ENCODE results near the gene IFFO2. TPM values are rescaled to one million over a fixed set of nuclear protein-coding genes. Genes with fewer than 3 reads are reported as not detected.

Gene IFFO2
- total RNA-seq, 2 experiments from 2014 or later: 19.9 to 22.7 TPM

GRCh38 chr1:18989176-18989799 is 32.8 kb upstream of the IFFO2 start:
- ChIA-PET CTCF (no interaction called here), POLR2A (interaction anchor here (1.5 kb wide), 1 partner anchor 63 kb away, joined by 4 read pairs; no protein-coding TSS in a partner anchor)
- Mint-ChIP-seq H3K27me3 (peaks cover 32% of the 10 kb centered on the region), H3K36me3 (ENCODE audit: low read depth) (no peaks in the 10 kb centered on the region), H3K9me3 (no peaks in the 10 kb centered on the region), H3K4me3 (no peak overlapping the region), H3K27ac (no peak overlapping the region), H3K4me1 (no peaks in the 10 kb centered on the region)
- DNase-seq: no peak

GRCh38 chr1:18981242-18981641 is 24.8 kb upstream of the IFFO2 start:
- H3K4me3 Mint-ChIP-seq: no peak overlapping the region
- no peak for DNase-seq
- H3K27ac Mint-ChIP-seq: no peak overlapping the region
- peaks cover 16% of the 10 kb centered on the region for H3K36me3 Mint-ChIP-seq (ENCODE audit: low read depth)
- POLR2A ChIA-PET: no interaction called here
- H3K4me1 Mint-ChIP-seq: no peaks in the 10 kb centered on the region
- H3K9me3 Mint-ChIP-seq: peaks cover 22% of the 10 kb centered on the region
- peaks cover 59% of the 10 kb centered on the region for H3K27me3 Mint-ChIP-seq
- CTCF ChIA-PET: no interaction called here

GRCh38 chr1:18978706-18979105 is 22.2 kb upstream of the IFFO2 start:
- peaks cover 43% of the 10 kb centered on the region for H3K27me3 Mint-ChIP-seq
- no peak overlapping the region for H3K27ac Mint-ChIP-seq
- no peak overlapping the region for H3K4me3 Mint-ChIP-seq
- H3K9me3 Mint-ChIP-seq: peaks cover 22% of the 10 kb centered on the region
- no peaks in the 10 kb centered on the region for H3K4me1 Mint-ChIP-seq
- DNase-seq: no peak
- ChIA-PET CTCF (no interaction called here), POLR2A (no interaction called here)
- peaks cover 16% of the 10 kb centered on the region for H3K36me3 Mint-ChIP-seq (ENCODE audit: low read depth)

DNA sequence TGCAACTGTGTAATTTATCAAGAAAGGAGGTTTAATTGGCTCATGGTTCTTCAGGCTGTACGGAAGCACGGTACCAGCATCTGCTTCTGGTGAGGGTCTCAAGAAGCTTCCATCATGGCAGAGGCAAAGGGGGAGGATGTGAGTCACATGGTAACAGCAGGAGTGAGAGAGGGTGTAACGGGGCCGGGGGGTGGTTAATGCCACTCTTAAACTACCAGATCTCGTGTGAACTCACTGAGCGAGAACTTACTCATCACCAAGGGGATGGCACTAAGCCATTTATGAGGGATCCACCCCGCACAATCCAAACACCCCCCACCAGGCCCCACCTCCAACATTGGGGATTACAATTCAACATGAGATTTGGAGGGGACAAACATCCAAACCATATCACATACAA is 21.0 kb upstream of the IFFO2 start:
- Mint-ChIP-seq H3K9me3 (peaks cover 22% of the 10 kb centered on the region), H3K4me1 (no peaks in the 10 kb centered on the region), H3K4me3 (no peak overlapping the region), H3K27ac (no peak overlapping the region), H3K36me3 (ENCODE audit: low read depth) (peaks cover 16% of the 10 kb centered on the region), H3K27me3 (peaks cover 39% of the 10 kb centered on the region)
- no peak for DNase-seq
- POLR2A ChIA-PET: no interaction called here
- CTCF ChIA-PET: no interaction called here

- Mint-ChIP-seq H3K36me3 (ENCODE audit: low read depth) (peaks cover 12% of the 10 kb centered on the region), H3K27ac (no peak overlapping the region), H3K4me3 (no peak overlapping the region), H3K9me3 (peaks cover 18% of the 10 kb centered on the region), H3K4me1 (no peaks in the 10 kb centered on the region), H3K27me3 (peaks cover 28% of the 10 kb centered on the region)
- ChIA-PET POLR2A (no interaction called here), CTCF (interaction anchor here (2.4 kb wide), 1 partner anchor 63 kb away, joined by 6 read pairs; no protein-coding TSS in a partner anchor)
- no peak for DNase-seq
Measured at GRCh38 chr1:18976096-18976495, 19.6 kb upstream of the IFFO2 start.

DNA sequence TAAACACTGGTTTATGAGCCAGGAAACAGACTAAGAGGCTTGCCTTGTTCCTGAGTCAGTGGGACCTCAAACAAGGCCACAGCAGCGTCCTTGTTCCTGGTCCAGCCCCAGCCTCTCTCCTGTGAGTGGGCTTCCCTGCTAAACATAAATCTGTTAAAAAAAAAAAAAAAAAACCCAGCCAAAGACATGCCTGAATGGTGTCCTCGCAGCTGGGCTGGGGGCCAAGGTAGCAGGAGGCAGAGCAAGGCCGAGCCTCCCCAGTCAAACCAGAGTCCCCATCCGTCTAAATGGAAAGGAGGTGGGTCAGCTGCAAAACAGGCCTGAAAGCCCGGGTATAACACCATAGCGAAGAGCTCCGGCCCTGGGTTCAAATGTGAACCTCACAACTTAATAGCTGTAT is 18.1 kb upstream of the IFFO2 start:
- CTCF ChIA-PET: interaction anchor here (0.6 to 2.4 kb wide), 3 partner anchors 12 to 61 kb away, joined by 3 to 6 read pairs (median 4); no protein-coding TSS in a partner anchor
- POLR2A ChIA-PET: interaction anchor here (1.0 kb wide), 1 partner anchor 99 kb away, joined by 4 read pairs; no protein-coding TSS in a partner anchor
- Mint-ChIP-seq H3K27me3 (peaks cover 17% of the 10 kb centered on the region), H3K27ac (no peak overlapping the region), H3K4me1 (no peaks in the 10 kb centered on the region), H3K9me3 (peaks cover 6% of the 10 kb centered on the region), H3K4me3 (no peak overlapping the region), H3K36me3 (ENCODE audit: low read depth) (peaks cover 4% of the 10 kb centered on the region)
- DNase-seq: no peak

DNA sequence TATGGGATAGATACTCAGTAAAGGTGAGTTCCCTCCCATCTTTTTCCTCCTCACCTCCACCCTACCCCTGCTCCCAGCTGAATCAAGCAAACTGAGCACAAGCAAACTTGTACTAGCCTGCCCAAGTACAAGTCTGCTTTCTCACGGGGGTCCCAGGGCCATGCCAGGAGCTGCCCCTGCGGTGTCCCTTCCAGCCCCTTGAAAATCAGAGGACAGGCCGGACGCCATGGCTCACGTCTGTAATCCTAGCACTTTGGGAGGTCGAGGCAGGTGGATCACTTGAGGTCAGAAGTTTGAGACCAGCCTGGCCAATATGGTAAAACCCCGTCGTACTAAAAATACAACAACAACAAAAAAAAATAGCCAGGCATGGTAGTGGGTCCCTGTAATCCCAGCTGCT is 17.5 kb upstream of the IFFO2 start:
- H3K36me3 Mint-ChIP-seq (ENCODE audit: low read depth): peaks cover under 1% of the 10 kb centered on the region
- CTCF ChIA-PET: interaction anchor here (2.3 to 2.4 kb wide), 2 partner anchors 65 to 69 kb away, joined by 8 to 10 read pairs; no protein-coding TSS in a partner anchor
- POLR2A ChIA-PET: no interaction called here
- no peaks in the 10 kb centered on the region for H3K4me1 Mint-ChIP-seq
- H3K27ac Mint-ChIP-seq: no peak overlapping the region
- H3K27me3 Mint-ChIP-seq: peaks cover 14% of the 10 kb centered on the region
- no peak for DNase-seq
- H3K4me3 Mint-ChIP-seq: no peak overlapping the region
- peaks cover 3% of the 10 kb centered on the region for H3K9me3 Mint-ChIP-seq

- Mint-ChIP-seq H3K36me3 (ENCODE audit: low read depth) (no peaks in the 10 kb centered on the region), H3K27ac (no peak overlapping the region), H3K9me3 (no peaks in the 10 kb centered on the region), H3K27me3 (peaks cover 13% of the 10 kb centered on the region), H3K4me1 (no peaks in the 10 kb centered on the region), H3K4me3 (no peak overlapping the region)
- POLR2A ChIA-PET: interaction anchor here (1.3 kb wide), 1 partner anchor 46 kb away, joined by 7 read pairs; no protein-coding TSS in a partner anchor
- CTCF ChIA-PET: interaction anchor here (0.9 to 2.4 kb wide), 7 partner anchors 10 to 68 kb away, joined by 3 to 12 read pairs (median 8); no protein-coding TSS in a partner anchor
- DNase-seq: no peak
Measured at GRCh38 chr1:18973446-18973955, 17.0 kb upstream of the IFFO2 start.

DNA sequence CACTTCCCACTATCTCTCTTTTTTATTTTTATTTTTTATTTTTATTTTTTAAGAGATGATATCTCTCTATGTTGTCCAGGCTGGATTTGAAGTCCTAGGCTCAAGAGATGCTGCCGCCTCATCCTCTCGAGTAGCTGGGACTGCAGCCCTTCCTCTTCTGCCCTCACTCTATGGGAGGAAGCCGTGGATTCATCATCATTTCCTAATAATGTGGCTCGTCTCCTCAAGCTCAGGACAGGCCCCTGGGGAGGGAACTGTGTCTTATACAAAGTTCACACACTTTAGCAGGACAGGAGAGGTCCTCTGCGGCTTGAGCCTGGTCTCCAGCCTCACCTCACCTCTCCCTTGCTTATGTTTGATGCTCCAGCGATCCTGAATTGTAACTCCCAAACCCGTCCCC is 16.5 kb upstream of the IFFO2 start:
- Mint-ChIP-seq H3K4me3 (no peak overlapping the region), H3K4me1 (no peaks in the 10 kb centered on the region), H3K9me3 (no peaks in the 10 kb centered on the region), H3K27ac (no peak overlapping the region), H3K36me3 (ENCODE audit: low read depth) (no peaks in the 10 kb centered on the region), H3K27me3 (peaks cover 16% of the 10 kb centered on the region)
- ChIA-PET POLR2A (interaction anchor here (0.9 to 1.3 kb wide), 2 partner anchors 38 to 46 kb away, joined by 3 to 7 read pairs; no protein-coding TSS in a partner anchor), CTCF (interaction anchor here (0.9 to 2.4 kb wide), 11 partner anchors 9 to 98 kb away, joined by 3 to 12 read pairs (median 6); partner anchors contain the start of gene ALDH4A1)
- no peak for DNase-seq

DNA sequence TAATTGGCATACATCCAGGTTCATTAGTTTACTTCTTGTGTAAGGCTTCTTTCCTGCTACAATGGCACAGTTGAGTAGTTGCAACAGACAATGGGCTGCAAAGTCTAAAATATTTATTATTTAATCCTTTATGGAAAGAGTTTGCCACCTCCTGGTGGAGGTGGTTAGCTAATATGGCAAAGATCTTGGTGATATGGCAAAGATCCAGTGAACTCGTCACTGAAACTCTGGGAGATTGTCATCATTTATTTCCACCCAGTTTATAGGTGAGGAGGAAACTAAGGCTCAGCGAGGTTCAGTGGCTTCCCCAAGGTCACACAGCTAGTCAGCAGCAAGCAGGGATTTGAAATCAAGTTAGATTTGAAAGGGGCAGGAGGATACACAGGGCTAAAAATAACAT is 16.1 kb upstream of the IFFO2 start:
- no peak overlapping the region for H3K27ac Mint-ChIP-seq
- CTCF ChIA-PET: interaction anchor here (0.7 to 2.4 kb wide), 12 partner anchors 9 to 97 kb away, joined by 3 to 12 read pairs (median 6); partner anchors contain the start of gene ALDH4A1
- H3K4me1 Mint-ChIP-seq: no peaks in the 10 kb centered on the region
- POLR2A ChIA-PET: interaction anchor here (0.6 to 1.3 kb wide), 3 partner anchors 39 to 64 kb away, joined by 3 to 7 read pairs (median 4); no protein-coding TSS in a partner anchor
- H3K4me3 Mint-ChIP-seq: no peak overlapping the region
- peaks cover 16% of the 10 kb centered on the region for H3K27me3 Mint-ChIP-seq
- no peaks in the 10 kb centered on the region for H3K36me3 Mint-ChIP-seq (ENCODE audit: low read depth)
- no peak for DNase-seq
- H3K9me3 Mint-ChIP-seq: no peaks in the 10 kb centered on the region

GRCh38 chr1:18970762-18971161 is 14.3 kb upstream of the IFFO2 start:
- no peak for DNase-seq
- Mint-ChIP-seq H3K9me3 (no peaks in the 10 kb centered on the region), H3K27ac (no peak overlapping the region), H3K36me3 (ENCODE audit: low read depth) (no peaks in the 10 kb centered on the region), H3K4me1 (peaks cover 2% of the 10 kb centered on the region), H3K4me3 (no peak overlapping the region), H3K27me3 (peaks cover 21% of the 10 kb centered on the region)
- POLR2A ChIA-PET: interaction anchor here (1.7 kb wide), 1 partner anchor 45 kb away, joined by 6 read pairs; no protein-coding TSS in a partner anchor
- CTCF ChIA-PET: interaction anchor here (0.9 kb wide), 1 partner anchor 50 kb away, joined by 3 read pairs; no protein-coding TSS in a partner anchor

GRCh38 chr1:18970358-18970757 is 13.9 kb upstream of the IFFO2 start:
- Mint-ChIP-seq H3K27me3 (peaks cover 22% of the 10 kb centered on the region), H3K4me3 (no peak overlapping the region), H3K27ac (no peak overlapping the region), H3K9me3 (no peaks in the 10 kb centered on the region), H3K4me1 (peaks cover 4% of the 10 kb centered on the region), H3K36me3 (ENCODE audit: low read depth) (no peaks in the 10 kb centered on the region)
- DNase-seq: no peak
- POLR2A ChIA-PET: interaction anchor here (1.7 kb wide), 1 partner anchor 45 kb away, joined by 6 read pairs; no protein-coding TSS in a partner anchor
- CTCF ChIA-PET: interaction anchor here (0.9 to 1.4 kb wide), 2 partner anchors 49 to 63 kb away, joined by 3 to 6 read pairs; no protein-coding TSS in a partner anchor

GRCh38 chr1:18967066-18967690 is 10.7 kb upstream of the IFFO2 start:
- H3K9me3 Mint-ChIP-seq: no peaks in the 10 kb centered on the region
- no peak overlapping the region for H3K4me3 Mint-ChIP-seq
- no peaks in the 10 kb centered on the region for H3K36me3 Mint-ChIP-seq (ENCODE audit: low read depth)
- no peak overlapping the region for H3K27ac Mint-ChIP-seq
- H3K4me1 Mint-ChIP-seq: peaks cover 6% of the 10 kb centered on the region
- ChIA-PET CTCF (interaction anchor here (1.1 kb wide), 1 partner anchor 54 kb away, joined by 6 read pairs; no protein-coding TSS in a partner anchor), POLR2A (interaction anchor here (1.3 to 1.7 kb wide), 2 partner anchors 9 to 11 kb away, joined by 4 read pairs; no protein-coding TSS in a partner anchor)
- no peak for DNase-seq
- peaks cover 34% of the 10 kb centered on the region for H3K27me3 Mint-ChIP-seq
